B cell (primary cell): ENCODE results near the gene PTRH1. TPM values are rescaled to one million over a fixed set of nuclear protein-coding genes. Genes with fewer than 3 reads are reported as not detected.

Experiments
- ATAC-seq: fragments of 200-7000 bp; cut with Tn5 transposase; one replicate; pipeline ENCODE4 v1.10.0; 2021; ENCODE audit warnings: low read depth, mild to moderate bottlenecking, moderate number of reproducible peaks, moderate library complexity
- CTCF ChIA-PET: fragments of 350-600 bp; sonication (Branson Sonifier 250); formaldehyde crosslinking; loops from one replicate; lab custom pipeline; 2021; ENCODE audit warnings: antibody characterized with exemption, inconsistent platforms; lab: Charles Lee
- POLR2A ChIA-PET: fragments of 350-600 bp; sonication (Branson Sonifier 250); formaldehyde crosslinking; loops from one replicate; lab custom pipeline; 2021; ENCODE audit warnings: antibody characterized with exemption; lab: Charles Lee
- DNase-seq: peaks from one replicate; pipeline ENCODE4 v3.0.0; 2013
- H2AFZ ChIP-seq: 2 replicates; pipeline ENCODE4 v1.6.1; 2012; ENCODE audit warnings: mild to moderate bottlenecking, low read depth, low read length; ENCODE audit not compliant: insufficient read depth, poor library complexity, severe bottlenecking
- H3K27ac ChIP-seq, 2 donors: 1 replicate in 1 of 2; 2 replicates in 1 of 2; pipeline ENCODE4 v1.5.1; 2012 to 2013; ENCODE audit warnings: low read length in 2 of 2, mild to moderate bottlenecking in 2 of 2, moderate library complexity in 1 of 2
- H3K27me3 ChIP-seq, 4 experiments: fragments of 200-600 bp in 1 of 4; sonication (generic) in 1 of 4; replicated peaks in 1 of 4; 1 replicate in 2 of 4; 2 replicates in 2 of 4; pipeline versions ENCODE4 v1.6.1 to v1.7.0; 2013 to 2016; ENCODE audit warnings: low read length in 3 of 4, mild to moderate bottlenecking in 2 of 4, mixed read lengths in 1 of 4, moderate library complexity in 1 of 4; ENCODE audit not compliant: insufficient read depth in 4 of 4, control insufficient read depth in 3 of 4; ENCODE audit errors: control extremely low read depth in 1 of 4
- H3K36me3 ChIP-seq, 2 experiments: replicated peaks in 1 of 2; 1 replicate in 1 of 2; 2 replicates in 1 of 2; pipeline versions ENCODE4 v1.6.1 to v1.7.1; 2013; ENCODE audit warnings: low read length in 1 of 2; ENCODE audit not compliant: insufficient read depth in 2 of 2, control insufficient read depth in 1 of 2; ENCODE audit errors: control extremely low read depth in 1 of 2, extremely low read depth in 1 of 2
- H3K4me1 ChIP-seq, 2 donors: fragments of 200-600 bp in 1 of 2; sonication (generic) in 1 of 2; 1 replicate in 1 of 2; 2 replicates in 1 of 2; pipeline versions ENCODE4 v1.5.1 to v1.6.1; 2013 to 2017; ENCODE audit warnings: low read length in 2 of 2; ENCODE audit not compliant: control insufficient read depth in 2 of 2, insufficient read depth in 2 of 2
- H3K4me2 ChIP-seq: replicated peaks from 2 replicates; pipeline ENCODE3; 2012; ENCODE audit warnings: mild to moderate bottlenecking, low read depth, low read length; ENCODE audit not compliant: poor library complexity, severe bottlenecking
- H3K4me3 ChIP-seq, 5 experiments: fragments of 200-600 bp in 1 of 5; sonication (generic) in 1 of 5; 1 replicate in 3 of 5; 2 replicates in 2 of 5; pipeline versions ENCODE4 v1.5.1 to v1.7.0; 2011 to 2016; ENCODE audit warnings: low read length in 4 of 5, mild to moderate bottlenecking in 4 of 5, low read depth in 2 of 5, control low read depth in 1 of 5, moderate library complexity in 1 of 5; ENCODE audit not compliant: insufficient read depth in 1 of 5; ENCODE audit errors: control extremely low read depth in 1 of 5, extremely low read depth in 1 of 5
- H3K79me2 ChIP-seq: fragments of 200-600 bp; sonication (generic); one replicate; pipeline ENCODE4 v1.6.0; 2016; ENCODE audit warnings: low read length; ENCODE audit not compliant: control insufficient read depth, insufficient read depth
- H3K9ac ChIP-seq: fragments of 200-600 bp; sonication (generic); 2 replicates; pipeline ENCODE4 v1.6.1; 2017; ENCODE audit warnings: mild to moderate bottlenecking, low read length, moderate library complexity
- H3K9me3 ChIP-seq, 3 donors: one replicate each; pipeline versions ENCODE4 v1.6.1 to v1.7.1; 2013; ENCODE audit warnings: low read length in 2 of 3; ENCODE audit not compliant: control insufficient read depth in 2 of 3, insufficient read depth in 1 of 3; ENCODE audit errors: control extremely low read depth in 1 of 3
- H4K20me1 ChIP-seq: 2 replicates; pipeline ENCODE4 v1.6.0; 2012; ENCODE audit warnings: mild to moderate bottlenecking, low read length; ENCODE audit not compliant: insufficient read depth, control insufficient read depth, poor library complexity, severe bottlenecking
- H3K27ac Mint-ChIP-seq: one replicate; pipeline ENCODE4 v1.8.0; 2021; ENCODE audit warnings: mixed read lengths
- H3K27me3 Mint-ChIP-seq: one replicate; pipeline ENCODE4 v1.8.0; 2021; ENCODE audit warnings: mixed read lengths
- H3K4me1 Mint-ChIP-seq: one replicate; pipeline ENCODE4 v1.8.0; 2021; ENCODE audit warnings: mixed read lengths
- H3K4me3 Mint-ChIP-seq: one replicate; pipeline ENCODE4 v1.8.0; 2021; ENCODE audit warnings: mixed read lengths
- H3K9me3 Mint-ChIP-seq: one replicate; pipeline ENCODE4 v1.8.0; 2022; ENCODE audit warnings: mixed read lengths; ENCODE audit not compliant: insufficient read depth
- EZH2 ChIP-seq: IDR thresholded peaks from 2 replicates; pipeline ENCODE4 v1.6.1; 2012; ENCODE audit warnings: borderline replicate concordance, low read depth, mild to moderate bottlenecking, moderate library complexity, low read length; ENCODE audit not compliant: insufficient read depth, poor library complexity, severe bottlenecking
- WGBS: methylation state at CpG from one replicate; pipeline ENCODE4 v1.1.5; 2013; ENCODE audit warnings: missing lambda C conversion rate; ENCODE audit not compliant: insufficient coverage; 5-methylcytosine and 5-hydroxymethylcytosine counted together
- intact Hi-C: fragments of 100-400 bp; cut with micrococcal nuclease; formaldehyde crosslinking; loops from one replicate; pipeline ENCODE4 v1.10.0; 2022
- polyA plus RNA-seq: library from polyadenylated mRNA; depleted of rRNA; stranded (reverse); fragments of >200 nt; gene quantifications from 2 replicates; pipeline ENCODE4 v1.2.3, GENCODE V29; 2012
- total RNA-seq, 2 donors: library from RNA; stranded (reverse); fragments of 120-200 nt in 1 of 2; gene quantifications; 1 replicate in 1 of 2; 2 replicates in 1 of 2; pipeline versions ENCODE4 v1.2.3 to v1.2.4, GENCODE V29; 2013 to 2022
- TF ChIP-seq, protein P1 (sequence below): fragments of 200-600 bp; IDR thresholded peaks from one replicate; pipeline ENCODE4 v1.8.0; 2022; ENCODE audit warnings: antibody characterized with exemption, mild to moderate bottlenecking

PTRH1 gene
- total and polyA plus RNA-seq, 2 donors (not counting 1 experiment from before 2014, with no cell fraction given), result 6.3 to 7.6 TPM

DNA sequence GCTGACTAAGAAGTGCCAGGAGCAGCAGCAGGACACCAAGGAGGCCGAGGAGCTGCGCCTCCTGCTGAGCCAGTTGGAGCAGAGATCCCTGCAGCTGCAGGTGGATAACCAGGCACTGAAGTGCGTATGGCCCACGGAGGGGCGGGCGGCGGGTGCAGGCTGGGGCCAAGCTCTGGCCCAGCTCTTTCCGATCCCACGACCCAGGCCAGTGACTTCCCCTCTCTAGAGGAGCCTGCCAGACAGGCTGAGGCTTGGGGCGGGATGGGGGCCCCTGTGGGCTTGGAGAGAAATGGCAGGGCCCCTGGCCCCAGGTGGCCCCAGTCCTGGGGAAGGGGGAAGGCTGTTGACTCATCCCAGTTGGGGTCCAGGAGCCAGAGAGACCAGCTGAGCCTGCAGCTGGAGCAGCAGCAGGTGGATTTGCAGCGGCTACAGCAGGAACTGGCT lies 3.6 kb downstream of the PTRH1 start:
- Histone ChIP-seq H3K79me2 (peaks cover 3% of the 10 kb centered on the region), H3K27me3 (no peaks in the 10 kb centered on the region), H3K4me1 (peaks cover 9 to 16% of the 10 kb centered on the region in 2 donors), H3K4me2 (no peak overlapping the region), H3K9me3 (no peaks in the 10 kb centered on the region), H3K9ac (no peak overlapping the region), H3K36me3 (no peaks in the 10 kb centered on the region), H4K20me1 (no peaks in the 10 kb centered on the region), H2AFZ (no peak overlapping the region), H3K27ac (no peak overlapping the region), H3K4me3 (no peak overlapping the region)
- intact Hi-C loops, result no loop called here
- POLR2A ChIA-PET, result interaction anchor here (0.7 kb wide), 1 partner anchor 261 kb away, joined by 3 read pairs; the partner anchor contains the start of genes LRSAM1 and RPL12
- Mint-ChIP-seq H3K27me3 (no peaks in the 10 kb centered on the region), H3K4me3 (no peak overlapping the region), H3K9me3 (no peaks in the 10 kb centered on the region), H3K4me1 (peaks cover 25% of the 10 kb centered on the region), H3K27ac (no peak overlapping the region)
- DNase-seq (no peak), ATAC-seq (no peak)
- CTCF ChIA-PET, result no interaction called here
- 94% methylated on average over 9 of the region's 11 CpGs for WGBS
- TF ChIP-seq, protein P1, sequence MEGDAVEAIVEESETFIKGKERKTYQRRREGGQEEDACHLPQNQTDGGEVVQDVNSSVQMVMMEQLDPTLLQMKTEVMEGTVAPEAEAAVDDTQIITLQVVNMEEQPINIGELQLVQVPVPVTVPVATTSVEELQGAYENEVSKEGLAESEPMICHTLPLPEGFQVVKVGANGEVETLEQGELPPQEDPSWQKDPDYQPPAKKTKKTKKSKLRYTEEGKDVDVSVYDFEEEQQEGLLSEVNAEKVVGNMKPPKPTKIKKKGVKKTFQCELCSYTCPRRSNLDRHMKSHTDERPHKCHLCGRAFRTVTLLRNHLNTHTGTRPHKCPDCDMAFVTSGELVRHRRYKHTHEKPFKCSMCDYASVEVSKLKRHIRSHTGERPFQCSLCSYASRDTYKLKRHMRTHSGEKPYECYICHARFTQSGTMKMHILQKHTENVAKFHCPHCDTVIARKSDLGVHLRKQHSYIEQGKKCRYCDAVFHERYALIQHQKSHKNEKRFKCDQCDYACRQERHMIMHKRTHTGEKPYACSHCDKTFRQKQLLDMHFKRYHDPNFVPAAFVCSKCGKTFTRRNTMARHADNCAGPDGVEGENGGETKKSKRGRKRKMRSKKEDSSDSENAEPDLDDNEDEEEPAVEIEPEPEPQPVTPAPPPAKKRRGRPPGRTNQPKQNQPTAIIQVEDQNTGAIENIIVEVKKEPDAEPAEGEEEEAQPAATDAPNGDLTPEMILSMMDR, result no peak
- no peak for TF ChIP-seq EZH2

DNA sequence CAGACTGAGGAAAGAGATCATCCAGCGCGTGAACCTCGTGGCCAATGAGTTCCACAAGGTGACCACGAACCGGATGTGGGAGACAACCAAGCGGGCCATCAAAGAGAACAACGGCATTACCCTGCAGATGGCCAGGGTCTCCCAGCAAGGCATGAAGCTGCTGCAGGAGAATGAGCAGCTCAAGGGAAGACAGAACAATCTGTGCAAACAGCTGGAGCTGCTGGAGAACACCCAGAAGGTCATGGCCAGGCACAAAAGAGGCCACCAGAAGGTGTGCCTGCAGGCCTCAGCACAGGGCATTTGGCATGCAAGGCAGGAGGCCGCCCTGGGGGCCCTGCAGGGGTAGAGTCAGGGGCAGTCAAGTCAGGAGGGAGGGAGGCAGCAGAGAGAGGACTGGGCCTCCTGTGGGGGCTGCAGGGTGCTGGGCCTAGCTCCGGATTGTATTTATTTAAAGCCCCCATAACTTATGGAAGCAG lies 4.2 kb downstream of the PTRH1 start:
- ATAC-seq (no peak), DNase-seq (no peak)
- WGBS, result 25% methylated on average over 9 of the region's 9 CpGs
- peaks cover 25% of the 10 kb centered on the region for H3K4me1 Mint-ChIP-seq
- no peaks in the 10 kb centered on the region for H3K9me3 ChIP-seq
- H3K27ac Mint-ChIP-seq, result no peak overlapping the region
- POLR2A ChIA-PET, result no interaction called here
- no peak overlapping the region for H3K4me2 ChIP-seq
- H3K27ac ChIP-seq, result no peak overlapping the region
- H4K20me1 ChIP-seq, result no peaks in the 10 kb centered on the region
- H3K27me3 Mint-ChIP-seq, result no peaks in the 10 kb centered on the region
- H2AFZ ChIP-seq, result no peak overlapping the region
- peaks cover 3% of the 10 kb centered on the region for H3K79me2 ChIP-seq
- TF ChIP-seq, protein P1, result no peak
- no peak for TF ChIP-seq EZH2
- H3K27me3 ChIP-seq, result no peaks in the 10 kb centered on the region
- intact Hi-C loops, result no loop called here
- no peaks in the 10 kb centered on the region for H3K36me3 ChIP-seq
- CTCF ChIA-PET, result interaction anchor here (0.6 kb wide), 1 partner anchor 333 kb away, joined by 3 read pairs; no protein-coding TSS in a partner anchor
- H3K9ac ChIP-seq, result no peak overlapping the region
- no peak overlapping the region for H3K4me3 Mint-ChIP-seq
- H3K4me3 ChIP-seq, result no peak overlapping the region
- no peaks in the 10 kb centered on the region for H3K9me3 Mint-ChIP-seq
- peaks cover 7 to 15% of the 10 kb centered on the region in 2 donors for H3K4me1 ChIP-seq
